ENCODE measurements around the gene FITM1. TPM values are rescaled to one million over a fixed set of nuclear protein-coding genes. Genes with fewer than 3 reads are reported as not detected.

FITM1 gene
- total RNA-seq, 1 experiment from 2014 or later = 0.72 TPM

GRCh38 chr14:24155100-24155499 is 24.6 kb downstream of the FITM1 start:
- no CpG with 5 or more reads among the region's 10 CpGs for WGBS (ENCODE audit: extremely low coverage, insufficient read length, low lambda C conversion rate)
- H3K18ac ChIP-seq (ENCODE audit: insufficient read length, low read depth, low read length) = no peak overlapping the region
- no peak for TF ChIP-seq CTCF (conservative IDR thresholded peaks at IDR 0.05)
- H4K8ac ChIP-seq (replicated peaks; ENCODE audit: insufficient read length, low read depth, low read length) = no peak overlapping the region
- no peak overlapping the region for H4K91ac ChIP-seq (ENCODE audit: insufficient read length, low read depth, low read length)
- no peak overlapping the region for H2AK5ac ChIP-seq (ENCODE audit: insufficient read length, low read length)
- H2BK20ac ChIP-seq (ENCODE audit: low read depth, low read length, poor library complexity, severe bottlenecking) = no peak overlapping the region
- H2BK15ac ChIP-seq (ENCODE audit: low read depth, low read length) = no peak overlapping the region
- H3K4me1 ChIP-seq (ENCODE audit: insufficient read depth, low read length) = no peaks in the 10 kb centered on the region
- no peak overlapping the region for H3K4me3 Mint-ChIP-seq
- H3K4me2 ChIP-seq (ENCODE audit: insufficient read depth, insufficient read length, low read length) = no peak overlapping the region
- no peaks in the 10 kb centered on the region for H3K9me3 ChIP-seq (ENCODE audit: control insufficient read depth, low read depth, low read length)
- no peak overlapping the region for H3T11ph ChIP-seq (ENCODE audit: low read length)
- no peaks in the 10 kb centered on the region for H3K79me2 ChIP-seq (ENCODE audit: insufficient read depth, low read length)
- no peaks in the 10 kb centered on the region for H3K23me2 ChIP-seq (ENCODE audit: insufficient read length, low read depth, low read length, poor library complexity, severe bottlenecking)
- H3K4ac ChIP-seq (ENCODE audit: low read depth, low read length) = no peak overlapping the region
- no peak overlapping the region for H3K56ac ChIP-seq (ENCODE audit: insufficient read length, low read depth, low read length)
- H3K27ac Mint-ChIP-seq = no peak overlapping the region
- H3K9me3 Mint-ChIP-seq = no peaks in the 10 kb centered on the region
- H3K79me1 ChIP-seq (ENCODE audit: insufficient read depth, low read depth, low read length, poor library complexity, severe bottlenecking) = no peaks in the 10 kb centered on the region
- no peaks in the 10 kb centered on the region for H3K4me1 Mint-ChIP-seq
- H2BK120ac ChIP-seq (ENCODE audit: low read depth, low read length, poor library complexity, severe bottlenecking) = no peak overlapping the region
- no peaks in the 10 kb centered on the region for H4K20me1 ChIP-seq (ENCODE audit: control insufficient read depth, insufficient read depth, insufficient read length)
- DNase-seq = no peak
- no peaks in the 10 kb centered on the region for H3K27me3 Mint-ChIP-seq (ENCODE audit: low read depth)
- no peak overlapping the region for H3K14ac ChIP-seq (ENCODE audit: insufficient read depth, low read length)
- no peak overlapping the region for H2BK12ac ChIP-seq (ENCODE audit: insufficient read length, low read depth, low read length)
- H2AFZ ChIP-seq (ENCODE audit: low read length) = no peak overlapping the region
- peaks cover 49 to 78% (median 65%) of the 10 kb centered on the region in 3 experiments for H3K36me3 Mint-ChIP-seq (ENCODE audit: insufficient read depth in 1 of 3, low read depth in 3 of 3)
- H3K27ac ChIP-seq (ENCODE audit: insufficient read length, low read depth, low read length) = no peak overlapping the region
- H3K27me3 ChIP-seq (ENCODE audit: insufficient read depth, low read length) = no peaks in the 10 kb centered on the region
- H2BK5ac ChIP-seq (ENCODE audit: insufficient read length, low read length) = no peak overlapping the region
- no peak overlapping the region for H4K5ac ChIP-seq (ENCODE audit: insufficient read length, low read depth, low read length)
- no peak overlapping the region for H3K23ac ChIP-seq (ENCODE audit: insufficient read length, low read depth, low read length)
- H3K9ac ChIP-seq (ENCODE audit: extremely low read depth, insufficient read length, low read length) = no peak overlapping the region

Measured in H9 (cell line).